GM19239 (cell line): ENCODE measurements around the gene LRP1B.
"Not testable (repeated sequence)": the region's sequence is repeated elsewhere in the genome, so short reads cannot be mapped to it uniquely, and the experiment has no call there.

Experiments
- DNase-seq: peaks from one replicate; pipeline ENCODE4 v3.0.0; 2011; ENCODE audit warnings: low spot score; ENCODE audit not compliant: insufficient read length
- FAIRE-seq: peaks from 2 replicates; lab custom pipeline; 2011; peaks lifted over from hg19 to GRCh38; lab: Jason Lieb, UNC

LRP1B gene

DNA sequence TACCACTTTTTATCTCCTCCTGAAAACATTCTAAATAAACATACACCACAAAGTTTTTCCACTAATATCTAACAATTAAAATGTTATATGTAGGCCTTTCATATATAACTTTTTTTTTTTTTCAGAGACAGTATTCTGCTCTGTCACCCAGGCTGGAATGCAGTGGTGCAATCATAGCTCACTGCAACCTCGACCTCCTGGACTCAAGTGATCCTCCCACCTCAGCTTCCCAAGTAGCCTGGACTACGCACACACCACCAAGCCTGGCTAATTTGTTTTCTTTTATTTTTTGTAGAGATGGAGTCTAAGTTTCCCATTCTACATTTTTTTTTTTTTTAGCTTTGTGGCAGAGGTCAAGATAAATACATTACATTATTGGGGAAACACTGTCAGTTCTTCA, 1738.0 kb downstream of the LRP1B start:
- FAIRE-seq: no peak
- DNase-seq: no peak

DNA sequence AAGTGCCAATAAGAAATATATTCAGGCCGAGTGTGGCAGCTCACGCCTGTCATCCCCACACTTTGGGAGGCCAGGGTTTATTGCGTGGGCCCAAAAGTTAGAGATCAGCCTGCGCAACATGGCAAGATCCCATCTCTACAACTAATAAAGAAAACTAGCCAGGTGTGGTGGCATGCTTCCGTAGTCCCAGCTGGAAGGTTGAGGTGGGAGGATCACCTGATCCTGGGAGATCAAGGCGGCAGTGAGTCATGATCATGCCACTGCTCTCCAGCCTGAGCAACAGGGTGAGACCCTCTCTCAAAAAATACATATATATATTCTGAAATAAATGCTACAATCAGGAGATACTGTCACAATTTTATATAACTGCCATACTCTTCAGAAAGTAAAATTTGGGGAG, 1745.9 kb downstream of the LRP1B start:
- FAIRE-seq (no peak), DNase-seq (no peak)

DNA sequence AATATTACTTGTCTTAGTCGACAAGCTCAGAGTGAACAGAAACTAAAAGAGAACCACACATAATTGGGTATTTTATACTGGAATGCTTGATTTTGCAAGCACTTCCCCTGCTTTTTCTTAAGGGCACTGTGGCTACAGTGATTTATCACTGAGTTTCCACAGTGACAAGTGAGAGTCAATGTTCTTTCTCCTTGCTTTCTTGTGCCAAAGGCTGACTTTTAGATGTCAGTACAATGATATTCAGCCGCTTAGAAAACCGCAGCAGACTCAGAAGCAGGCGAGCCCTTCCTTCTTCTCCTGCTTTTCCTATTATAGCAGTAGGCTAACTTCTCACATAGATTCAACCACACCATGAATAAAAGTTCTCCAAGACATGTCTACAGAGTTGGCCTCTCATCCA, 1747.0 kb downstream of the LRP1B start:
- DNase-seq (no peak), FAIRE-seq (no peak)

DNA sequence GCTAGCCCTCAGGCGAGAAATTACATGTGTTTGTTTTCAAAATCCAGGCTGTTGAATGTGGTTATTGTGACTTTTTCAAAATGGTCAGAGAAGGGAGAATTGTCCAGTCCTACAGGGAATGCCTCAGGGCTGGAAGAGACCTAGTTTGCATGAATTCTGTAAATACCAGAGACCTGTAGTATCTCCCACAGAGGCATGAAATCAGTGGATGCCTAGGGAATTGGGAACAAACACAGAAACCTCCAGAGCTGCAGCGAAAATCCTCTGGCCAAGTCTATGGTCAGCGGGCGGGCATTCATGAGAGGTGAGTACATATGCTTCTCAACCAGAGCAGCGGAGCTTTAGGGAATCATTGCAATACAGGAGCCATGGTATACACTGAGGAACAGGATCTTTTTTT, 1754.1 kb downstream of the LRP1B start:
- FAIRE-seq: no peak
- DNase-seq: no peak

DNA sequence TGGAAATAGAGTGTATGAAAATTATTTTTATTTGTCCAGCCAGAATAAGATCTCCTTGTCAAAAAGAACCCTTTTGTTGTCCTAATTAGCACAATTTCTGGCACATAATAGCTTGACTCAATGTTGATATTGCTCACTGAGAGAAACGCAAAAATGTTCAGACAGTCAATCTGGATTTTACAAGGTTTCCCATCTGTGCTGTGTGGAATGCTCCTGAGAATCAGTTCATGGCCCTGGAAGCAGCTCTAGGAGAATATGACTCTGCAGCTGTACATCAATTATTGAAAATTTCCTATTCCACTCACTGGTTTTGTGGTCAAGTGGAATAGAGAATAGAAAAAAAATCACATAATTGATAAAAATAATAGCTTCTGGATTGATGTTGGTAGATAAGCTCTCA, 1767.7 kb downstream of the LRP1B start:
- DNase-seq: no peak
- FAIRE-seq: no peak

DNA sequence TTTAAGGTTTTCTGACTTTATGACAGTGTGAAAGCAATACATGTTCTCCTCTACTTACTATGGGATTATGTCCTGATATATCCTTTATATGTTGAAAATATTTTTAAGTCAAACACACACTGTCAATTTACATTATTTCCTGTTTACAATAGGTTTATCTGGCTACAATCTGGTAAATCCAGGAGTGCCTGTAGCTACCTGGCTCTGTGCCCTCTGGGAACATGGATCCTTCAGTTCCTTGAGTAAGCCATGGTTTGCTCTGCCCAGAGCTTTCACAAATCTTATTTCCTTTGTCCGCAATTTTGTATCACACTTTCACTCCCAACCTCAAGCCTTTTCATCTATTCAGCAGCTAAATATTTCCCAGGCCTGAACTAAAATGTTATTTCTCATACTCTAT, 1768.5 kb downstream of the LRP1B start:
- FAIRE-seq (no peak), DNase-seq (no peak)

DNA sequence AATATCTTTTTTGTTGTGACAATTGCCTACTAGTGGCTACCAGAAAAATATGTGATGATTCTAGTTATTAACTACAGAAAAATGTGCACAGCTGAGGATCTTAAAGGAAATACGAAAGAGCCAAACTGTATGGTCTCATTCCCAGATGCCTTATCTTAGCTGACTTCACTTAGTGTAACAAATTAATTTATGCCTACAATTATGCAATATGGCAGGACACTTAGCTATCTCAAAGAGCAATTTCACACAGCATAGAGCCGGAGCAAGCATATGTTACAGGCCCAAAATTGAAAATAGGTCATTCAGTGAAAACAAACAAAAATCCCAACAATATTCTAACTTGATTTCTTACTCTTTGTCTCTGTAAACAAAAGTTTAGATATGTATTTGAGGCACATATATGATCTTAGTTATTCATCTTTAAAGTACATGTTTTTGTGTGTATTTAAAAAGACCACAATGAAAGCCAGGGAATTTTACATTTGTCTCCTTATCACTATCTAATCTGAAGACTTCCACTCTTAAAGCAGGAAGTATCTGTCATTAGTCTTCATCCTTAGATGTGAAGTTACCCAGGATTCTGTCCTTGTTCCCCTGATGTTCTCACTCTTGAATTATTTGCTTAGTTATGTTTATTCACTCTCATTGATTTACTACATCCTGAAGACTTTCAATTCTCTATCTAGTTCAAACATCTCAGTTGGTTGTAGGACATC, 1771.6 kb downstream of the LRP1B start:
- no peak for FAIRE-seq
- no peak for DNase-seq

DNA sequence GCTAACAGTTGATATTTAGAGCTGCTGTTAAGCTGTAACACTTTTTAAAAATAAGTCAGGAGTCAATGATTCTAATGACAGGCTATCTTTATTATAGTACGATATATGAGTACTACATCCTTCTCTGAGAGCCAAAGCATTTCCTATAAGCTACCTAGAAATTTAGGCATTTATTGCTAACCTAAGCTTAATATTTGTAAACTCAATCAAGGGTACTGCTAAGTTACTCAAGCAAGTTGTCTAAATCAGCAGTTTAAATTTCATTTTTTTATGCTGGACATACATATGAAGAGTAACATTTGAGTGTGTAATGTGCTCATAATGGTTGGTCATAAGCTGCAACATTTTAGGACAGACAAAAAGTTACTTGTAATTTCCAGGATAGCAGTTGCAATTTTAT, 1774.1 kb downstream of the LRP1B start:
- no peak for FAIRE-seq
- DNase-seq: no peak

DNA sequence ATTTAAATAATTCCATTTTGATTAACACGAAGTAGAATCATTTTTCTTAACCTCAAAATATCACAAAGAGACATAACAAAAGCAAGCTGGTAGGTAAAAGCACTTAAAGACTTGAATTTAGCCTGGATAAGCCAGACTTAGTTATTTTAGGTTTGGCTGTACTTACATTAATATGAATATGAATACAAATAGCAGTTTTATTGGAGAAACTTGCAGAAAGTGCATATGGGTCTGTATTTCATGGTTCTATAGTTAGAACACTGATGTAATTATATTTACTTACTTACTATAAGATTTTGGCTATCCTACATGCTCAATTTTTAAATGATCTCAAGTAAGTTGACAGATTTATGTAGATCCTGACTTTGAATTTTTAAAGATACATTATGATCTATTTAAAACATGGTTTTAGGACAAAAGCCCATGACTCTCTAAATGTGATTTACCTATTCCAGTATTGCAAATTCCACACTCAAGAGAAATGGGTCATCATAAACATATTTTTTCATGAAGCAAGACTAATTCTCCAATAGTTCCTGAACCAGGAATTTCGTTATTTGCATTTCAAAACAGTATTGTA, 1775.2 kb downstream of the LRP1B start:
- FAIRE-seq: no peak

DNA sequence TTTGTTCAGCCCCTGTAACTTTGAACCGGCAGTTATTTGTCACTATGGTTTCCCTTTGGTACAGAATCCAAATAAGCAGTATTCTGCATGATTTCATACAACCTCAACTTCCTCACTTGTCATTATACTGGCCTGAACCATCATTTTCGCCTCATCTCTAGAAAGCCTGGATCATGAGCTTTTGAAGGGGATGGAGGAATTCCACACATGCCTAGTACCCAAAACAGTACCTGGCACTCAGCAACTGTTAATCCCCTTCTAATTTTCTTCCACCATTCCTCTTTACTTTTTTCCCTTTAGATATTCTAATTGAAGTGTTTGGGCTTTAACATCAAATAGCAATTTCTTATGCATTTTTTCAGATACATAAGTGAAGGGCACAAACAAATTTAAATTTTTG, 1776.3 kb downstream of the LRP1B start:
- DNase-seq (no peak), FAIRE-seq (no peak)

More for the DNA sequence above, 1775.2 kb downstream of the LRP1B start:
- DNase-seq: no peak

DNA sequence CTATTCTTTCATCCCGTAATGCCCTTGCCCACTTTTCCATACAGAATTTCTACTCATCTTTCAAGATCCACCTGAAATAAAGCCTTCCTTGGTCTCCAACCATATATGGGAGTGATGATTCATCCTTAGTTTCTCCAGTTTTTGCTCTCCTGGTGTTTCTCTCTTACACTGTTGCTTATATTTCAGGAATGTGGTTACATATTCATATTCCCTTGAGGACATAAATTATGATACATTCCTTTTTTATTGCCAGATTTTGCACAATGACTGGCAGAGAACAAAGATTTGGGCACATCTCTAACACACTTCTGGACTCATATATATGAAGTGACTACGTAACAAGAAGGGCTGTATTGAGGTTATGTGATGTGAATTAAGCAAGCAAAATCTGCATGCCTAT, 1777.3 kb downstream of the LRP1B start:
- DNase-seq (no peak), FAIRE-seq (no peak)

DNA sequence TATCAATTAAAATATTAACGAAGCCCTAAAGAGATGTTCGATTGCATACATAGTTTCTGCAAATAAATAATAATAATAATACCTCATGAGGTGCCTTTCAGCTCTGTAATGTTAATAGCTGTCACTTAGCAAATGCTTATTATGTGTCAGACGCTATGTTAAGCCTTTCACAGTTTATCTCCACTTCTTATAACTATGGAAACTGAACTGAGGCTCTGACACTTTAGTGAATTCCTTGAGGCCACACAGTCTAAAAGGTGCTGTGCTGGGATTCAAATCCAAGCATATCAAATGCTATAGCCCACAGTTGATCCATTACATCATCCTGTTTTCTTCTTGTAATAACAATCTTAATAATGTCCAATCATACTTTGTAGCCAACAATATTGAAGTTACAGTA, 1779.1 kb downstream of the LRP1B start:
- FAIRE-seq (no peak), DNase-seq (no peak)

DNA sequence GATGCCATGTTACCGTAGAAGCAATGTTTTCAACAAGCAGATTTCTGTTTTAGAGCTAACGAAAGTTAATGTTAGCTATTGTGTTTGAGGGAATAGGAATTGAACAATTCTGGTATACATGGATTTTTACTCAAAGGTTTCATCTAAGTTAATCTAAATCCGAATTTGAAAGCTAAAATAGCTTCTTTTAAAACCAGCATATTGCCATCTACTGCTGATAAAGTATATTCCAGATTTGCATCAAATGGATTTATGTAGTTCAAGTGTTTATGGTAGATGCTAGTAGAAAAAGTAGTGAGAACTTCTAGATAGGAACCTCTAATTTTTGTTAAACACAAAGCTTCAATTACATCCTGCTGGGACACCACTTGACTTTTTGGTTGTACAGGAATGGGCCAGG, 1781.1 kb downstream of the LRP1B start:
- FAIRE-seq (no peak), DNase-seq (no peak)

DNA sequence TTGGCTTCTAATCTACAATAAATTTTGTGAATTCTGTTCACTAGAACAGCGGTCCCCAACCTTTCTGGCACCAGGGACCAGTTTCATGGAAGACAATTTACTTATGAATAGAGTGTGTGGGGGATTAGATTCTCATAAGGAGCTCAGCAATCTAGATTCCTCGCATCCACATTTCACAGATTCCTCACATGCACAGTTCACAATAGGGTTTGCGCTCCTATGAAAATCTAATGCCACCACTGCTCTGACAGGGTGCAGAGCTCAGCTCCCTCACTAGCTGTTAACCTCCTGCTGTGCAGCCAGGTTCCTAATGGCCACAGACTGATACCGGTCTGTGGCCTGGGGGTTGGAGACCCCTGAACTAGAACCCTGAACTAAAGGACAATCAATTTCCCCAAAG, 1782.0 kb downstream of the LRP1B start:
- DNase-seq: no peak
- FAIRE-seq: no peak

DNA sequence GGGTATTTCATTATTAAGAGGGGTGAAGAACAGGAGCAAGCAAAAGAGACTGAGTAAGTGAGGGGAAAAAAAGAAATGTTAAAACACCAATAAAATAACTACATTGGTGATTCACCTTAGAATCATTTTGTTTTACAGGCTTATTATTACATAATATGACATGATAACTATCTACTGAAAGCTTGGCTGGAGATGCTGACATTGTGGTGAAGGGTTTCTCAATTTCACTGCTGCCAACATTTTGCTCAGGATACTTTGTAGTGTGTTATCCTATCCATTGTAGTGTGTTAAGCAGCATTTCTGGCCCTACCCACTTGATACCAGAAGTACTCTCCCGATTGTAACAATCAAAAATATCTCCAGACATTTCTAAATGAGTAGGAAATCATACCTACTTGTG, 1786.0 kb downstream of the LRP1B start:
- no peak for FAIRE-seq
- no peak for DNase-seq

DNA sequence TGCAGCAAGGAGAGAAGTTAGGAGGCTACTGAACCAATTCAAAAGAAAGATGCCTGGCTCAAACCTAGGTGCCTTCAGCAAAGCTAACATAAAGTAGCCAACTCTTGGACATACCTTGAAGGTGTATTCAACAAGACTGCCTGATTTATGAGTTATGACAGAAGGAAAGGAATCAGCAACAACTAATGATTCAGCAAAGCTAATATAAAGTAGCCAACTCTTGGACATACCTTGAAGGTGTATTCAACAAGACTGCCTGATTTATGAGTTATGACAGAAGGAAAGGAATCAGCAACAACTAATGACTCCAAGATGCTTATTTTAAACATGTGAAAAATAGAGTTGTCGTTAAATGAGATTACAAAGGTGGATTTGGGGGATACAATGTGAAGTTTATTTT, 1786.5 kb downstream of the LRP1B start:
- not testable (repeated sequence) for DNase-seq, FAIRE-seq

DNA sequence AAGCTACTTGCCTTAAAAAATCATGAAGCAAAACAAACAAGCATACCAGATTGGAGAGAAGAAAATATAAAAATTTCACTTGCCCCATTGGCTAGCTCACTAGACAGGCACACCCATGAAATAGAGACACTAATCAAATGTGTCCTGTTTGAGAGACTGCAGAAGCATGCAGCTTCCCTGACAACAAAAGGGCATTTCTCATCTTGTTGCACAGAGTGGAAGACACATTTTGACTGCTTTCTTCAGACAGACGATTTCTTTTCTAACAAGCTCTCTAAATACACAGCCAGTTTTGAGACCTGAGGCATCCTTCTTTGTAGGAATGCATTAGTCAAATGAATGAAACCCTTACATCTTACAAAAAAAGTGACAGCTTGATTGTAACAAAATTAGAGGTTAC, 1792.0 kb downstream of the LRP1B start:
- no peak for FAIRE-seq
- DNase-seq: no peak

DNA sequence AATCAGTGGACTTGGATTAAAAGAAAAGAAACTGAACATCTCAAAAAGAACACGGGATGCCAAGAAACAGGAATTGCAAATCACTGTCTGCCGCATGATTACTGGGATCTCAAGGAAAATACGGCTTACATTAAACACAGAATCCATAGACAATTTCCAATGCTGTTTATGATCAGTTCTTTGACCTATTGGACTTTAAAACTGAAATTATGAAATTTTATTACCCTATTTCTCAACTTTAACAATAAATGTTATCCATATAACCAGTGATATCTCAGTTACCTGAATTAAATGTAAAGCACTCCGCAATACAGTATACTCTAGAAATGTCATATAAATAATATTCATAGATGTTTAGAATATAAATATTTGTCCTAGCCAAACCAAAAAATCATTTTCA, 1793.8 kb downstream of the LRP1B start:
- FAIRE-seq (no peak), DNase-seq (no peak)

DNA sequence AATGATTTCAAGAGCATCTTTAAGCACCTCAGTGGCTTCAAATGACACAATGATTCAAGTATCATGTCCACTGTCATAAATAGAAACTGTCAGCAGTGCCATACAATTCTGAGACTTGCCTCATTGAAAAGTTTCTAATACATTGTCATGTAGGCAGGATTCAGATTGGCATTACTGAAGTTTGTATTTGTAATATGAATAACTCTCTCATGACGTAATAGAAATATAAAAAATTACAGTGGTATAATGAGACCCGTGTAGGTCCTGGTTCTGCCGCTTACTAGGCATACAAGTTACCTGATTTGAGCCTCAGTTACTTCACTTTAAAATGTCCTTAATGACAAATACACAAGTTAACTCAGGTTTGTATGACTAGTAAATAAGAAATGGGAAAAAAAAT, 1814.5 kb downstream of the LRP1B start:
- DNase-seq (no peak), FAIRE-seq (no peak)

DNA sequence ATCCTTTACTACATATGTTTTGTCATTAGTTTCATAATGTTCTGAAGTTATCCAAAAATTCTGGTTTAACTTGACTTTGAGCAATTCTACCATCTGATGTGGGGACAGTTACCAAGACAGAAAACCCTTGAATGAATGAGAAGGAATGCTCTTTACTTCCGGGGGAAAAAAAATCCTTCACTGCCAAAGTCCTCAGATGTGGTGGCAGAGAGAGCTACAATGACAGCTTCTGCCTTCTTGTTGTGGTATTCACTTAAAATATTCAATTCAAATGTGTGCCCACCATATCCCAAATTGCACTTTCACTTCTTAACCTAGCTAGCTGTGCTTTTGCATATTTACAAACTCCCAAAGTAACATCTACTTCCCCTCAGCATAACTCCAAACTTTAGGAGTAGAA, 1818.9 kb downstream of the LRP1B start:
- FAIRE-seq: no peak

DNA sequence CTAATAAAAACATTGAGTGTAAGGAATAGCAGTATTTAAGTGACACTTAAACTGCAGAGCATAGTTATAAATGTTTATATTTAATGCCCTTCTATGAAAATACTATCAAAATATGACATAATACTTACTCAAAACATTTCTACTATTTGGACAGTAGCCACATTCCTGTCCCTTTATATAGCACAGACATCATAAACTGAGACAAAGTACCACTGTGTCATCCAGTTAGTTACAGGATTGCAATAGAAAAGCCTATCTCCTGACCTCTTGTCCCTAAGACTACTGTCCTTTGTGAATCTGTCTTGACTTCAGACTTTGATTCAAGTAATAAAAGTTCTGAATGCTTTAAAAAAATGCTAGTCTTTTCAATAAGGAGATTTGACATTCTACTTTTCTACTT, 1822.1 kb downstream of the LRP1B start:
- no peak for FAIRE-seq
- DNase-seq: no peak

More for the DNA sequence above, 1818.9 kb downstream of the LRP1B start:
- no peak for DNase-seq

DNA sequence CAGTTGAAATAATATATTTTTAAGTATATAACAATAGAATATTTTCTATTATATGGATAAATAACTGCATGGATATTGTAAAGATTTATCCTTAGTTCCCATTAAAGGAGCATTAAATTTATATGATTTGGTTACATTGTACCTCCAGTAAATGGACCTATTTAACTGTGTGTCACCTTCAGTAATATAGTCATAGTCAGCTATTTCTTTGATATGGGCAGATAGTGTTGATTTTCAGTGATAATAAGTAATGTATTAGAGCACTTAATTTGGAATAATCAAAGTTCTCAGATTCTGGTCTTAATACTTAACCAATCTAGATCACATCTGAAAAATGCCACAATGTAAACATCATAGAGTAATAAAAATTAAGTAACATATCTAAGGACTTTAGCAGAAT, 1823.3 kb downstream of the LRP1B start:
- DNase-seq: no peak
- no peak for FAIRE-seq
